K562 (cell line): Measurements from ENCODE around the gene TNC. TPM values are rescaled to one million over a fixed set of nuclear protein-coding genes. Genes with fewer than 3 reads are reported as not detected.

Experiments
- ATAC-seq: fragments of 200-7000 bp; cut with Tn5 transposase; 3 replicates; pipeline ENCODE4 v1.9.1; 2020; ENCODE audit warnings: moderate library complexity
- BruUV-seq: library from RNA; stranded (reverse); fragments of 400-500 nt; replicated peaks from 2 replicates; lab custom pipeline; 2021; lab: Mats Ljungman, UMichigan
- CTCF ChIA-PET: fragments of 300-600 bp; formaldehyde crosslinking; extraction: SDS; loops from one replicate; lab custom pipeline; 2021; ENCODE audit warnings: low intra/inter-chr PET ratio; lab: Yijun Ruan, JAX
- POLR2A ChIA-PET: fragments of 300-600, 350-650 bp; sonication (Branson Sonifier 250); formaldehyde crosslinking; extraction: SDS; loops from one replicate; lab custom pipeline; 2021; ENCODE audit warnings: antibody characterized with exemption, inconsistent platforms; lab: Yijun Ruan, JAX
- DNase-seq, 4 experiments: peaks; one replicate each; pipeline versions ENCODE4 v3.0.0 to v3.0.0-alpha.2; 2011 to 2018; ENCODE audit warnings: low spot score in 3 of 4, mixed read lengths in 3 of 4; ENCODE audit errors: extremely low read depth in 1 of 4
- FAIRE-seq: peaks from 2 replicates; lab custom pipeline; 2011; peaks lifted over from hg19 to GRCh38; lab: Jason Lieb, UNC
- H2AFZ ChIP-seq: 2 replicates; pipeline ENCODE4 v1.6.0; 2011; ENCODE audit warnings: low read depth, low read length, control low read depth, inconsistent platforms
- H3K27ac ChIP-seq: fragments of 200-600 bp; 3 replicates; pipeline ENCODE4 v1.8.0; 2011; ENCODE audit warnings: low read depth, mild to moderate bottlenecking, control low read depth, inconsistent platforms, low read length, moderate library complexity, mixed read lengths; ENCODE audit errors: extremely low read depth
- H3K27me3 ChIP-seq, 2 experiments: fragments of 300-600 bp in 1 of 2; 2 replicates in 1 of 2; 3 replicates in 1 of 2; pipeline versions ENCODE4 v1.6.0 to v1.8.0; 2011; ENCODE audit warnings: inconsistent platforms in 2 of 2, low read length in 2 of 2, mild to moderate bottlenecking in 1 of 2, mixed read lengths in 1 of 2, moderate library complexity in 1 of 2; ENCODE audit not compliant: control insufficient read depth in 2 of 2, insufficient read depth in 2 of 2
- H3K36me3 ChIP-seq: fragments of 300-600 bp; 3 replicates; pipeline ENCODE4 v1.8.0; 2011; ENCODE audit warnings: mild to moderate bottlenecking, low read length, inconsistent platforms; ENCODE audit not compliant: control insufficient read depth, insufficient read depth
- H3K4me1 ChIP-seq, 2 experiments: fragments of 200-600 bp in 1 of 2; replicated peaks in 1 of 2; 2 replicates in 1 of 2; 3 replicates in 1 of 2; pipeline versions ENCODE4 v1.5.1 to v1.8.0; 2011; ENCODE audit warnings: inconsistent platforms in 2 of 2, low read length in 2 of 2, mild to moderate bottlenecking in 1 of 2, mixed read lengths in 1 of 2, moderate library complexity in 1 of 2; ENCODE audit not compliant: control insufficient read depth in 2 of 2, insufficient read depth in 2 of 2
- H3K4me2 ChIP-seq: 2 replicates; pipeline ENCODE4 v1.6.1; 2011; ENCODE audit warnings: low read length, control low read depth, inconsistent platforms, mixed read lengths; ENCODE audit not compliant: insufficient read depth
- H3K4me3 ChIP-seq: fragments of 200-600 bp; sonication (generic), shearing (Covaris generic); 2 replicates; pipeline ENCODE4 v1.5.1; 2016; ENCODE audit warnings: control low read depth, inconsistent platforms
- H3K79me2 ChIP-seq: fragments of 200-600 bp; 3 replicates; pipeline ENCODE4 v1.8.0; 2011; ENCODE audit warnings: low read length, inconsistent platforms; ENCODE audit not compliant: control insufficient read depth, insufficient read depth
- H3K9ac ChIP-seq, 2 experiments: 2 replicates each; pipeline versions ENCODE4 v1.6.0 to v1.6.1; 2011; ENCODE audit warnings: low read depth in 2 of 2, low read length in 2 of 2, control low read depth in 1 of 2, inconsistent platforms in 1 of 2, mild to moderate bottlenecking in 1 of 2, mixed read lengths in 1 of 2; ENCODE audit not compliant: insufficient read depth in 1 of 2
- H3K9me1 ChIP-seq: one replicate; pipeline ENCODE4 v1.6.0; 2011; ENCODE audit warnings: inconsistent platforms, mild to moderate bottlenecking, low read length, moderate library complexity; ENCODE audit not compliant: control insufficient read depth, insufficient read depth
- H3K9me3 ChIP-seq: replicated peaks from 2 replicates; pipeline ENCODE4 v1.5.1; 2011; ENCODE audit warnings: low read depth, low read length, inconsistent platforms; ENCODE audit not compliant: control insufficient read depth, insufficient read depth
- H4K20me1 ChIP-seq: replicated peaks from 2 replicates; pipeline ENCODE4 v1.6.1; 2011; ENCODE audit warnings: low read length, inconsistent platforms, mixed read lengths; ENCODE audit not compliant: control insufficient read depth, insufficient read depth
- HNRNPK ChIP-seq: fragments of 200-400 bp; formaldehyde crosslinking; IDR thresholded peaks from one replicate; pipeline ENCODE4 v1.6.1; 2018; ENCODE audit warnings: mild to moderate bottlenecking, low read depth, low read length; ENCODE audit not compliant: poor library complexity, severe bottlenecking
- ZC3H4 ChIP-seq: sonication (generic); formaldehyde crosslinking; IDR thresholded peaks from 2 replicates; pipeline ENCODE4 v1.9.0; 2021; ENCODE audit warnings: missing genetic modification reagents, borderline replicate concordance
- ZNF75A ChIP-seq: fragments of 450-650 bp; formaldehyde crosslinking; IDR thresholded peaks from 2 replicates; pipeline ENCODE4 v1.4.0; 2020; ENCODE audit warnings: mild to moderate bottlenecking
- WGBS: fragments of 100-300 bp; shearing (Covaris generic); methylation state at CpG from one replicate; pipeline ENCODE4 v1.1.6; 2016; ENCODE audit warnings: low coverage, mixed read lengths; ENCODE audit not compliant: insufficient coverage; ENCODE audit errors: missing lambda C conversion rate; 5-methylcytosine and 5-hydroxymethylcytosine counted together
- in situ Hi-C: fragments of 300-500 bp; cut with MboI; formaldehyde crosslinking; loops from 4 replicates; pipeline ENCODE4 v1.15.0; 2018; ENCODE audit warnings: inconsistent platforms, mixed read lengths
- intact Hi-C: fragments of 100-400 bp; cut with micrococcal nuclease; formaldehyde crosslinking; loops from 2 replicates; pipeline ENCODE4 v1.14.2; 2022
- polyA plus RNA-seq, 8 experiments: library from polyadenylated mRNA; depleted of rRNA in 4 of 8; stranded (reverse) in 5 of 8; unstranded in 3 of 8; fragments of >200 nt; fragmentation: Nextera tagmentation in 2 of 8; fragmentation: Illumina TruSeq in 1 of 8; extraction: Ambion mirVana in 2 of 8; extraction: Trizol in 1 of 8; gene quantifications; 2 replicates each; pipeline versions ENCODE4 v1.2.1 to v1.2.3, GENCODE V29; 2011 to 2014; ENCODE audit warnings: inconsistent platforms in 1 of 8, missing spikeins in 1 of 8
- total RNA-seq, 7 experiments: library from RNA; depleted of rRNA in 6 of 7; stranded (reverse); fragments of >200 nt in 6 of 7; fragmentation: Illumina TruSeq in 2 of 7; extraction: Trizol in 2 of 7; gene quantifications; 2 replicates each; pipeline versions ENCODE4 v1.2.1 to v1.2.3, GENCODE V29; 2011 to 2021; ENCODE audit warnings: low replicate concordance in 1 of 7
- TF ChIP-seq, protein P1 (sequence below): sonication (generic); formaldehyde crosslinking; IDR thresholded peaks from 2 replicates; pipeline ENCODE4 v1.8.0; 2022; ENCODE audit warnings: missing genetic modification reagents, mild to moderate bottlenecking, borderline replicate concordance

Gene TNC
- total and polyA plus RNA-seq, 9 of the 15 experiments (the other 6 are each of a cell fraction or from before 2014, with no cell fraction given), result under 0.01 to 0.29 TPM; not detected in 7

DNA sequence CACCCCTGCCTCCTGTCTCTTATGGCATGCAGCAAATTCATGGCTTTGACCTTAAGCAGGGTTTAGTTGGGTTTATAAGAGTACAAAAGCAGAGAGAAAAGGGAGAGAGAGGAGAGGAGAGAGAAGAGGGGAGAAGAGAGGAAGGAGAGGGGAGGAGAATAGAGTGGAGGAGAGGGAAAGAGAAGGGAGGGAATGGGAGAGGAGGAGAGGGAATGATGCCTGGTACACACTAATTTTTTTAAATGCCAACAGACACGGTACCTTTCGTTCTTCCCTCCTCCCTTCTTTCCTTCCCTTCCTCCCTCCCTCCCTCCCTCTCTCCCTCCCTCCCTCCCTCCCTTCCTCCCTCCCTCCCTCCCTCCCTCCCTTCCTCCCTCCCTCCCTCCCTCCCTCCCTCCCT is 48.7 kb downstream of the TNC start:
- H3K4me1 ChIP-seq, result no peaks in the 10 kb centered on the region
- no peak for DNase-seq
- no TSS peak for BruUV-seq
- in situ Hi-C loops (no loop called here), intact Hi-C loops (no loop called here)
- H3K27ac ChIP-seq, result no peak overlapping the region
- CTCF ChIA-PET, result no interaction called here
- H3K36me3 ChIP-seq, result no peaks in the 10 kb centered on the region
- ATAC-seq, result no peak
- no peak overlapping the region for H3K9ac ChIP-seq
- POLR2A ChIA-PET, result no interaction called here
- H3K79me2 ChIP-seq, result no peaks in the 10 kb centered on the region
- no peaks in the 10 kb centered on the region for H3K27me3 ChIP-seq
- H3K9me1 ChIP-seq, result no peaks in the 10 kb centered on the region
- H4K20me1 ChIP-seq, result no peaks in the 10 kb centered on the region
- H2AFZ ChIP-seq, result no peak overlapping the region
- no peak for FAIRE-seq
- no peak overlapping the region for H3K4me2 ChIP-seq
- WGBS, result no CpG with 5 or more reads among the region's 2 CpGs
- no peaks in the 10 kb centered on the region for H3K9me3 ChIP-seq
- TF ChIP-seq ZC3H4 (CRISPR knock-in tag) (no peak), HNRNPK (peak; percentile 65), ZNF75A (CRISPR knock-in tag) (no peak)
- TF ChIP-seq, protein P1, sequence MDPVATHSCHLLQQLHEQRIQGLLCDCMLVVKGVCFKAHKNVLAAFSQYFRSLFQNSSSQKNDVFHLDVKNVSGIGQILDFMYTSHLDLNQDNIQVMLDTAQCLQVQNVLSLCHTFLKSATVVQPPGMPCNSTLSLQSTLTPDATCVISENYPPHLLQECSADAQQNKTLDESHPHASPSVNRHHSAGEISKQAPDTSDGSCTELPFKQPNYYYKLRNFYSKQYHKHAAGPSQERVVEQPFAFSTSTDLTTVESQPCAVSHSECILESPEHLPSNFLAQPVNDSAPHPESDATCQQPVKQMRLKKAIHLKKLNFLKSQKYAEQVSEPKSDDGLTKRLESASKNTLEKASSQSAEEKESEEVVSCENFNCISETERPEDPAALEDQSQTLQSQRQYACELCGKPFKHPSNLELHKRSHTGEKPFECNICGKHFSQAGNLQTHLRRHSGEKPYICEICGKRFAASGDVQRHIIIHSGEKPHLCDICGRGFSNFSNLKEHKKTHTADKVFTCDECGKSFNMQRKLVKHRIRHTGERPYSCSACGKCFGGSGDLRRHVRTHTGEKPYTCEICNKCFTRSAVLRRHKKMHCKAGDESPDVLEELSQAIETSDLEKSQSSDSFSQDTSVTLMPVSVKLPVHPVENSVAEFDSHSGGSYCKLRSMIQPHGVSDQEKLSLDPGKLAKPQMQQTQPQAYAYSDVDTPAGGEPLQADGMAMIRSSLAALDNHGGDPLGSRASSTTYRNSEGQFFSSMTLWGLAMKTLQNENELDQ, result no peak
- no peak overlapping the region for H3K4me3 ChIP-seq
